COLO829 (cell line): Measurements from ENCODE around the gene ZHX3.

ENCODE experiments used
- DNase-seq: peaks from one replicate; pipeline ENCODE4 v3.0.0; 2012; ENCODE audit warnings: low spot score

ZHX3 gene

DNA sequence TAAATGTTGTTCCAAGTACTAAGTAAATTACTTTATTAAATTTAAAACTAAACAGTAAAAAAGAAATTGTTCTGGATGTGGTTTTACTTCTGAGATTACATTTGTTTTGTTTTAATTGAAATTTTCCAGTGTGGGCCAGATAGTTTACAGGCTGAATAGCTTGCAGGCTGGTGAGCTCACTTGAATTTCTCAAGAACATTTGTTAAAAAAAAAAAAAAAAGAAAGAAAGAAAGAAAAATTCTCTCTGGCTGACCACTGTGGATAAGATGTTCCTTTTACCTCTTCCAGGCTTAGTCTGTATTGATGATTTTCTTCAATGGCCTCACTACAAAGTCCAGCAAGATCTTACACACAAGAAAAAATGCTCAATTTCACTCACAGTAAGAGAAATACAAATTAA is 94.8 kb downstream of the ZHX3 start:
- no peak for DNase-seq

GRCh38 chr20:41222296-41222695 is 95.2 kb downstream of the ZHX3 start:
- no peak for DNase-seq

DNA sequence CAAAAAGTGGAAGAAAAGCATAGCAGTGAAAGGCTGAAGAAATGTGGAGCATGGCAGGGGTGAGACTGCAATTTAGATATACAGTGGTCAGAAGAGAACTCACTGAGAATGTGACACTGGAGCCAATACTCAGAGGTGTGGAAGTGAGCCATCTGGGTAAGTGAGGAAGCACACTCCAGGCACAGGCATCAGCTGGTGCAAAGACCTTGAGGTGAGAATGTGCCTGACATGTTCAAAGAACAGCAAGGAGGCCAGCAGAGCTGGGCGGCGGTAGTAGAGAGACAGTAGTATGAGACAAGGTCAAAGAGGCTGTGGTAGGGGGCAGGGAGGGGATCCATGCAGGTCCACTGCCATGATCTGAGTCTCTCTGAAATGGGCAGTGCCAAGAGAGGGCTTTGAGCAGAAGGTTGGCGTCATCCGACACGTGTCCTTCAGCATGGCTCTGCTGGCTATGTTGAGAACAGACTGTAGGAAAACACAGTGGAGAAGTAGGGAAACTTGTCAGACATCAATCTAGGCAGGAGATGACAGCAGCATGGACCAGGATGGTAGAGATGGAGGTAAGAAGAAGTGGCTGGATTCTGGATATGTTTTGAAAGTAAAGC is 95.8 kb downstream of the ZHX3 start:
- DNase-seq = no peak

GRCh38 chr20:41219824-41220223 is 97.7 kb downstream of the ZHX3 start:
- DNase-seq = no peak

- no peak for DNase-seq
Measured at GRCh38 chr20:41218466-41218865, 99.1 kb downstream of the ZHX3 start.

DNA sequence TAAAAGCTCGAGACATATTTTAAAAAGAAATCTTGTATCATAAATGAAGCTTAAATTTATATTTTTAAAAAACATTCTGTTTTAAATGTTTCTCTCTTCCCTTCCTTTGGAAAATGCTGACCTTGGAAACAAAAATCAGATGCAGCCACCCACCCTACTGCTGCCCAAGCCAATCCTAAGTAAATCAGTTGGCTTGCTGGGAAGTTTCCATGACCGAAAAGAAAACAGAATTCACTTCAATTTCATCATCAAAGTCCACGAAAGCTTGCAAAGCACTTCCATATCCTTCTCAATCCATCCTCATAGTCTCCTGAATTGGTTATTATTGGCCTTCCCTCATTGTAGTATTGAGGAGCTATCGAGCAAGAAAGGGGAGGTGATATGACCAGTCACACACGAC is 100.1 kb downstream of the ZHX3 start:
- no peak for DNase-seq

- DNase-seq = no peak
Measured at GRCh38 chr20:41214666-41215065, 102.9 kb downstream of the ZHX3 start.

GRCh38 chr20:41214202-41214601 is 103.3 kb downstream of the ZHX3 start:
- no peak for DNase-seq

- no peak for DNase-seq
Measured at GRCh38 chr20:41213150-41213820, 104.2 kb downstream of the ZHX3 start.

- DNase-seq = peak; percentile 58
Measured at GRCh38 chr20:41205313-41205712, 112.2 kb downstream of the ZHX3 start.

DNA sequence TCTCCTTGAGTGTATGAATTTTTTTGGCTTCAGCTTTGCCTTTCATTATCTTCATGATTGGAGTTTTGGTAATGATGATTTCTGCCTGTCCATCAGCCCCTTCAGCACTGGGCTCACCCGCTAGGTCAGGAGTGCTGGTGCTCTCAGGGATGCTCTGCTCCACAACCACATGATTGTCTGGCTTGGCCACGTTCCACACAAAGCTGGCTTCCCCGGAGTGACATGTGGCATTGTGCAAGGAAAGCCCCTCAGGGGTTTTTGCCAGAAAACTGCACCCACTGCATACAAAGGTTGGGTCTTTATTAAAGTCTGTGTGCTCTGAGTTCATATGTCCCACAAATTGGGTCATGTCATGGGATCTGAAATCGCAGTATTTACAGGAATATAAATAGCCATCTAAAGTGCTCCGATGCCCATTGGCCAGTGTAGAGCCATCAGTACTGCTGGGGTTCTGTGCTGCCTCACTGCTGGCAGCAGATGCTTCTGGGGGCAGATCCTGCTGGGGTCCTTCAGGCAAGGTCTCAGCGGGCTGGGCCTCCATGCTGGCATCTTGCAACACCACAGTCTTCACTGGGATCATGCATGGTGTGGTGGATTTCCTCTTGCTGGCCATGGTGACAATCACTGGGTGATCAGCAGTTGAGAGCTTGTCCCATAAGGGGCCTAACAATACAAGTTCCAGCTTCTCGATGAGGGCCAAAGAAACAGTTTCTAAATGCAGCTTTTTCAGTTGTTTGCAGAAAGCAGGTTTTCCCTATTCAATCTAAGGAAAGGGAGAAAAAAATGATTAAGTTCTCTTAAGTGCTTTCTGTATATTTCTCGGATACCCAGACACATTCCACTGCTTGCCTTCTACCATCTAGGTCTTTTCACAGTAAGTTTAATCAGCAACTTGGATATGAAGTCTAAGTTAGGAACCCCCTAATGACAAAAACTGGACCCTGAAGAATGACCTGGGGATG is 112.9 kb downstream of the ZHX3 start:
- no peak for DNase-seq

- DNase-seq = no peak
Measured at GRCh38 chr20:41203660-41204059, 113.9 kb downstream of the ZHX3 start.

DNA sequence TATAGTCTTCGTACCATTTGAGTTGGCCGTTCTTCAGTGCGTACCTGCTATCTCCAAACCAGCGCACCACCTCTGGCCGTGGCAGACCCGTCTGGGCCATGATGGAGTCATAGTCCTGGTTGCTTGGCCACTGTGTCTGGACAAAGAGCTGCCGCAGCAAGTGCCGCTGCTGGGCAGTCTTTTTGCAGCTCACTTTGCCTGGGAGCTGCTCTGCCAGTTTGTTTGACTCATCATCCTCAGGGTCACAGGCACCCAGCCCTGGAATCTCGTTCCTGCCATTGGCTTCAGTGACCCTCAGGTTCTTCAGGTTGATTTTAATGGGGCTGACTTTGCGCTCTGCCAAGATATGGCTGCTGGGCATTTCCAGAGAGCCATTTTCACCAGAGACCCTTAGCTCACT is 115.1 kb downstream of the ZHX3 start:
- DNase-seq = no peak

DNA sequence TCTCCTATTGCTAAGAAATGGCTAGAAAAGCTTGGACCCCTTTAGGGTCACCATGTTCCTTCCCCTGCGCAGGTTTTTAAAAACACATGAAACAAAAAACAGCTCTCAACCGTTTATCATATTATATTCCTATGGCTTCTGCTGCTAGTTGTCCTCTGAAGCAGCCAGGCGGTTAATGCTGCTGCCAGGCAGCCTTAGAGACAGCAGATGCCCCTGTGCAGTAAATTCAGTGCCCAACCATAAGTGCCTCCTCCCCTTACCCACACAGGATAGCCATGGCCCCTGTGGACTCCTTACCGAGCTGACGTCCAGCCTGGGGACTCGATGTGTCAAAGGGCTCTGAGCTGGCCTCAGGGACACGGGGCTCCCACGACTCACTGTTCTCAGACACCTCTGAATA is 115.8 kb downstream of the ZHX3 start:
- no peak for DNase-seq

GRCh38 chr20:41200446-41201202 is 116.9 kb downstream of the ZHX3 start:
- DNase-seq = no peak

DNA sequence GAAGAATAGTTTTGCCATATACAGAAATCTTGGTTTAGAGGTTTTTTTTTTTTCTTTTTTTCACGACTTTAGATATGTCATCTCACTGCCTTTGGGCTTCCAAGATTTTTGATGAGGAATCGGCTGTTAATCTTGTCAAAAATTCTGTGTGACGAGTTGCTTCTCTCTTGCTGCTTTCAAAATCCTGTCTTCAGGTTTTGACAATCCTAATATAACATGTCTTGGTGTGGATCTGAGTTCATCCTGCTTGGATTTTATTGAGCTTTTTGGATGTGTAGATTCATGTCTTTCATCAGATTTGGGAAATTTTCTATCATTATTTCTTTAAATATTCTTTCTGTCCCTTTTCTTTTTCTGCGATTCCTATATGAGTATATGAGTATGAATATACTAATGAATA is 119.1 kb downstream of the ZHX3 start:
- no peak for DNase-seq

DNA sequence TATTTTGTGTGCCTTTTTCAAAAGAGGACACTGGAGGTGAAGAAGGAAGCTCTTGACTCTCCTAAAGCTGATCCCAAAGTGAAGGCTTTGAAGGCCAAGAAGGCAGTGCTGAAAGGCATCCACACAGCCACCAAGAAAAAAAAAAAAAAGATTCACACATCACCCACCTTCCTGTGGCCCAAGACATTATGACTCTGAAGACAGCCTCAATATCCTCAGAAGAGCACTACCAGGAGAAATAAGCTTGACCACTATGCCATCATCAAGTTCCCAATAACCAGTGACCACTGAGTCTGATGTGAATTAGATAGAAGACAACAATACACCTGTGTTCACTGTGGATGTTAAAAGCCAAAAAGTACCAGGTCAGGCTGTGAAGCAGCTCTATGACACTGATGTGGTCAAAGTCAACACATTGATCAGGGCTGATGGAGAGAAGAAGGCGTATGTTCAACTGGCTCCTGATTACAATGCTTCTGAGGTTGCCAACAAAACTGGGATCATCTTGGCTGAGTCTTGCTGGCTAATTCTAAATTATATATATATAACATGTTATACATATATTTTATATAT is 120.8 kb downstream of the ZHX3 start:
- DNase-seq = no peak

- no peak for DNase-seq
Measured at GRCh38 chr20:41192575-41192974, 125.0 kb downstream of the ZHX3 start.

GRCh38 chr20:41191562-41192500 is 125.7 kb downstream of the ZHX3 start:
- no peak for DNase-seq

GRCh38 chr20:41187668-41188067 is 129.9 kb downstream of the ZHX3 start:
- DNase-seq = no peak
